ENCODE data around the gene SH2D3C.

The SH2D3C gene, protein sequence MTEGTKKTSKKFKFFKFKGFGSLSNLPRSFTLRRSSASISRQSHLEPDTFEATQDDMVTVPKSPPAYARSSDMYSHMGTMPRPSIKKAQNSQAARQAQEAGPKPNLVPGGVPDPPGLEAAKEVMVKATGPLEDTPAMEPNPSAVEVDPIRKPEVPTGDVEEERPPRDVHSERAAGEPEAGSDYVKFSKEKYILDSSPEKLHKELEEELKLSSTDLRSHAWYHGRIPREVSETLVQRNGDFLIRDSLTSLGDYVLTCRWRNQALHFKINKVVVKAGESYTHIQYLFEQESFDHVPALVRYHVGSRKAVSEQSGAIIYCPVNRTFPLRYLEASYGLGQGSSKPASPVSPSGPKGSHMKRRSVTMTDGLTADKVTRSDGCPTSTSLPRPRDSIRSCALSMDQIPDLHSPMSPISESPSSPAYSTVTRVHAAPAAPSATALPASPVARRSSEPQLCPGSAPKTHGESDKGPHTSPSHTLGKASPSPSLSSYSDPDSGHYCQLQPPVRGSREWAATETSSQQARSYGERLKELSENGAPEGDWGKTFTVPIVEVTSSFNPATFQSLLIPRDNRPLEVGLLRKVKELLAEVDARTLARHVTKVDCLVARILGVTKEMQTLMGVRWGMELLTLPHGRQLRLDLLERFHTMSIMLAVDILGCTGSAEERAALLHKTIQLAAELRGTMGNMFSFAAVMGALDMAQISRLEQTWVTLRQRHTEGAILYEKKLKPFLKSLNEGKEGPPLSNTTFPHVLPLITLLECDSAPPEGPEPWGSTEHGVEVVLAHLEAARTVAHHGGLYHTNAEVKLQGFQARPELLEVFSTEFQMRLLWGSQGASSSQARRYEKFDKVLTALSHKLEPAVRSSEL

DNA sequence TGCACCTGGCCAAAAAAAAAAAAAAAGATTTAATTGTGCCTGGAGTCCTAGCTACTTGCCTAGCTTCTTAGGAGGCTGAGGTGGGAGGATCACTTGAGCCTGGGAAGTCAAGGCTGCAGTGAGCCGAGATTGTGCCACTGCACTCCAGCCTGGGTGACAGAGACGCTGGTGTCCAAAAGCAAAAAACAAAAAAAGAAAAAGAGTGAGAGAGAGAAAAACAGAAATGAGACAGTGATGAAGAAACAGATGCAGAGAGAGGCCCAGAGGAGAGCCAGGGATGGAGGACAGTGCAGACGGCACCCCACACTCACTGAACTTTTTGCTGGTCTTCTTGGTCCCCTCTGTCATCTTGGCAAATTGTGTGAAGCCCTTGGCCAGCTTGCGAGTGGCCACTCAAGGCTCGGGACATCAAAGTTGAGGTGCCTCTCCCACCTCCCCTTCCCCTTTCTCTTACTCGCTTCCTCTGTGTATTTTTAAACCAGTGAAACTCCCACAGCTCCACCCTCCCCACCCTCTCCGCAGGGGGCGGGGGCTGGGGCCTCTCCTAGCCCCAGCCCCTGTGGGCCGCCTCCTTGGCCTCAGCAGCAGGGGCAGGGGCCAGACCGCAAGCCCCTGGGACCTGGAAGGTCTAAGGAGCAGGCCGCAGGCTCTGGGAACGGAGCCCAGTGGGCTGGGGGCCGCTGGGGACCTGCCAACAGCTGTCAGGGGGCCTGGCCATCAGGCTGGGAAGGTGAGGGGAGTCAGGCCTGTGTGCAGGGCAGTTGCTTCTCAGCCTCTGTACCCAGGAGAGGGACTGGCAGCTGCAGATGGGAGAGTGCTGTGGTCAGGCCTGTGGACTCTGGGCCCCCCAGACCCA lies at the start of gene SH2D3C:
Gene SH2D3C (minus strand): TSS at position 387 of the 856 bp plus-strand sequence. CDS start 39 bp downstream, at position 348.
- no peak for DNase-seq

DNA sequence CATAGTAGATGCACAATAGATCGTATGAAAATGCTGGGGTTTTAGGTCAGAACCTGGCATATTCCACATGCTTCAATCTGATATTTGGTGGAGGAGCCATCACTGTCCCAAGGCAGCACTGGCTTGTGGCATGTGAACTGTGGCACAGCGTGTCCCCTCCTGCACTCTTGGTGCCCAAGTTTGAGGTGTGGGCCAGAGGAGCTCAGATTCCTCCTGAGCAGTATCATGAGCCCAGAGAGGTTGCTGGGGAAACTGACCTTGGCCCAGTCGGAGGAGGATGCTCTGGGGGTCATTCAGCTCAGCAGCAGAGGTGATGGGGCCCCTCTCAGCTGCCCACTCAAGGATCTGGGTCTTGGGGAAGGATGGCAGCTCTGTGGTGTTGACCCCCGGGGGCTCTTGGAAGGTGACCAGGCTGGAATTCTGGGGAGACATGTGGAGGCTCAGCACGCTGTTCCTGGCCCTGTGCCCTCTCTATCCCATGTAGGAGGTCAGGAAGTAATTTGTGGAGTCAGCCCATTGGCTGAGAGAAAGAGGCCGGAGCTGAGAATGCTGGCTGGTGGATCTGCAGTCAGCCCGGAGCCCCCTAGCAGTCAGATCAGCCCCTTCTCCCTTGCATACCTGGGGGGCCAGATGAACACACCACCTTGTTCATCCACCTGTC lies 47.9 kb upstream of the SH2D3C start:
- DNase-seq, result no peak

DNA sequence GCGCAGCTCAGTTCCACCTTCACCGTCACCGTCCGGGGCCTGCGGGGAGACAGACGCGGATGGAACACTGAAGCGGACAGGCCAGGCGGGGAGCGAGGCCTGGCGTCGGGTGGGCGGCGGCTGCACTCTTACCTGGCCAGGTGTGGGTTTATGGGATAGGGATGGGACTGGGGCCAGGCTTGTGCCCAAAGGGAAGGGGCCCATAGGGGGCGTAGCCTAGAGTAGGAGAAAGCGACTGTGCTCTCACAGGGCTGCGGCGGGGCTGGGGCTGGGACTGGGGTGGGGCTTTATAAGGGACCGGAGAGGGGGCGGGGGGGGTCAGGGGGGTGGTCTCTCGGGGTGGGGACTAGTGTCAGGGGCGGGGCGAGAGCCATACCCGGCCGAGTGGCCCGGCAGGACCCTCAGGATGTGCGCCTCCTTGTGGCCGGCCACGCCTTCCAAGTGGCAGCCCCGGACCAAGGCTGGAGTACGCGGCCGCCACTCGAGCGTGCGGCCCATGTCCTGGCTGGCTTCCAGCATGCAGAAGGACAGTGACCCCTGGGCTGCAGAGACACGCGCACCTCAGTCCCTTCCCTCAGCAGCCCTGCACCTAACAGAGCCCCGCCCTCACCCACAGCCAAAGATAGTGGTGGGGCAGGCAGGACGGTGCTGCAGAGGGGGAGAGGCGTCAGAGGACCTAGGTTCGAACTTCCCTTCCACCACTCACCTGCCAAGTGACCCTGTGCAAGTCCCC lies 47.0 kb upstream of the SH2D3C start:
- DNase-seq, result no peak

DNA sequence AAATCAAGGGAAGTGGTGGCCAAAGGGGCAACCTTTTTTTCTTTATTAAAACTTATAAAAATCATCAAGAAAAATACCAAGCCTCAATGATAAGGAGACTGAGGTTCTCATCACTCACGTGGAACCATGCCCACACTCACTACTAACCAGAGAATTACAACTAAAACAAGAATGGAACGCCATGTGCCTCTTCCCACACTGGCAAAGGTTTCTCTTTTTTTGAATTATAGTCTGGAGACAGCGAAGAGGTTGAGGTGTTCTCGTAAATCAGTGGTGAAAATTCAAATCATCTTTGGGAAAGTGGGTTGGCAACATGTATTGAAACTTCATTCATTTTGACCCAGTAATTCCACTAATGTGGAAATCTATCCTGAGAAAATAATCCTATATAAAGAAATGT lies 43.6 kb upstream of the SH2D3C start:
- DNase-seq, result no peak

DNA sequence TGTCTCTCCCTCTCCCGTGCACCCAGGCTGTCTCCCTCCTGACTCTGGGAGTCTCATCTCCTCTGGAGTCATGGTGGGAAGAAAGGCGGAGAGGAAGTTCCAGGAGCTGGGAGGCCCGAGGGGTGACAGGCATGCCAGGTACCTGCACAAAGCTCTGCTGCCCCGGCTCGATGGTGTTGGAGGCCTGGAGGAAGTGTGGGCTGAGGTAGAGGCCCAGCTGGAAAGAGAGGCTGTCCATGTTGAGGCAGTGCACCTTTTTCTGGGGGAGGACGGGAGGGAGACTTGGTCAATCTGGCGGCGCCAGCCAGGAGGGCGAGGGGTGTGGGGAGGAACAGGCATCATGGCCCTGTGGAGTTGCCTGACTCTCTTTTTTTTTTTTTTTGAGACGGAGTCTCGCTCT lies 40.1 kb upstream of the SH2D3C start:
- no peak for DNase-seq

DNA sequence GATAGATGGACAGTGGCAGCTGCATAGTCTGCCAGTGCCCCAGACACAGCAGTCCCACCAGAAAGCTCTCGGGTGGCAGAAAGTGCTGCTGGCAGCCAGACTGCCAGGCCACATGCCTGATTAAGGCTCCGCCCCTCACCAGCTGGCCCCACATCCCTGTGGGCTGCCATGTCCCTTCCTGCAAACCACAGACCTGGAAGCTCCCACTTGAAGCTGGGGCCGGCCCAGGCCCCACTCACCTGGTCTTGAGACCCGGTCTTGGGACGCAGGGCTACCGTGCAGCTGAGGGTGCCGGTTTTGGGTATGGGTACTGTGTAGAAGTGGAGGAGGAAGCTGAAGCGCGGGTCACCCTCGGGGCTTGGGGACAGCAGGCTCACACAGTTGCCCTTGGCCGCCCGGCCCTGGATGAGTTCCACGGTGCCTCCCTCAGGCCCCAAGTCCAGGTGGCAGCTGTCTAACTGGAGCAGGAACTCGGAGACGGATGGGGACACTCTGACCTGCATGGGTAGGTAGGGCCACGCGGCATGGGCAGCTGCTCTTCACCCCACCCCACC lies 39.5 kb upstream of the SH2D3C start:
- no peak for DNase-seq

DNA sequence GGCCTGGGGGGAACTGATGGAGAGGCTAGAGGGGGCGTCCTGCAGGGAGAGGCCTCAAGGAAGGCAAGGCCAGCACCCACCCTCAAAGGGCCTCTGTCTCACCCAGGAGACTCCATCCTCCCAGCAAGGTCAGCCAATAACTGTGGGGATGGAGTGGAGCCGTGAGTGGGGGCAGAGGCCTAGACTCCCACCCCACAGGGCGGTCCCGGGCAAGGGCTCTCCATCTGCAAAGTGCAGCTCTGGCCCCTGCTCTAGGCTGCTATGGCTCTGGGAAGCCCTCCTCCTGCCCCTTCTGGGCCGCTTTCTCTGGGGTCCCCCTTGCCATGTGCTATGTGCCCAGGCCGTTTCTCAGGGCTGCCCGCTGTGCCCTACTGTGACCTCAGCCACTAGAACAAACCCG lies 38.3 kb upstream of the SH2D3C start:
- no peak for DNase-seq

DNA sequence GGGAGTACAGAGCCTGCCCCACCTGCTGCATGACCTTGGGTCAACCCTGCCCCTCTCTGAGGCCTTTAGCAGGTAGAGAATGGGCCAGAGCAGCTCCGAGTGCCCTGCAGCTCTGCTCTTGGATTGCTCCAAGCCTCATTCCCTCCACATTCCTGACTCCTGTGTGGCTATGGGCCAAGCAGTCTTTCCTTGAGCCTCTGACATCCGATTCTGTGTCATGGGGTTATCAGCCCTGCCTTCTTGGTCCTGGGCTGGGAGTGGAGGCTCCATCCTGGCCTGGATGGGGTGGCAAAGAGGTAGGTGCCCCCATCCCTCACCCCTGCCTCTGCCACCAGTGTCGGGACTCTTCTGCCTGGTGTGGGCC lies 37.9 kb upstream of the SH2D3C start:
- no peak for DNase-seq

DNA sequence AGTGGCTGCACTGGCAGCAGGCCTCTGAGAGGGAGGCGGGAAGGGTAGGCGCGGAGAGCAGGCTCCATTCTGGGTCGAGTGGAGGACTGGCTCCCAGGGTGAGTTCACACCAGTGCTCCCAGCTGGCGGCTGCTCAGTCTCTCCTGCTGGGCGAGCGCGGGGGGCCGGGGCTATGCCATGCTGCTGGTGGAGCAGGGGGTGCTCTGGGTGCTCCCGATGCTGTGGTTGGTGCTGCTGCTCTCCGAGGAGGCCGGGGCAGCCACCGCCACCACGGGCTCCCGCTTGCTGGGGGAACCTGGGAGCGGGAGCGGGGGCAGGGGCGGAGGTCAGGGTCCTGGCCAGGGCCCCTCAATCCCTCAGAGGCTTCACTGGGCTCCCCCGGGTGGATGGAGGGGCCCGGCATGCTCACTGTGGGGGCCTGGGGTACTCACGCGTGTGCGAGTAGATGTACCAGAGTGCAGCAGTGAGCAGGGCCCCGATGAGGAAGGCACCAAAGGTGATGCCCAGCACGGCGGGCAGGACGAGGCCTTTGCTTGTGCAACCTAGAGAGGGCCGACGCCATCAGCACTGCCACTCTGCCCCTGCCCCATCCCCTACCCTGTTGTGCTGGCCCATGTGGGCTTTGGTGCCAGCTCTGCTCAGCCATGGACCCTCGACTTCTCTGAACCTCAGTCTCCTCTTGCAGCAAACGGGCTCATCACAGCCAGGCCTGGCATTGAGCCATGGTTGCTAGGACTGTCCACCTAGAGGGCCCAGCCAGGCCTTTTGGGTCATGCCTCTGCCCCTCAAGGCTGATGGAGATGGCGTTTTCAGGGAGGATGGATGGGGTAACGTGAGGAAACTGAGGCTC lies 37.3 kb upstream of the SH2D3C start:
- no peak for DNase-seq

DNA sequence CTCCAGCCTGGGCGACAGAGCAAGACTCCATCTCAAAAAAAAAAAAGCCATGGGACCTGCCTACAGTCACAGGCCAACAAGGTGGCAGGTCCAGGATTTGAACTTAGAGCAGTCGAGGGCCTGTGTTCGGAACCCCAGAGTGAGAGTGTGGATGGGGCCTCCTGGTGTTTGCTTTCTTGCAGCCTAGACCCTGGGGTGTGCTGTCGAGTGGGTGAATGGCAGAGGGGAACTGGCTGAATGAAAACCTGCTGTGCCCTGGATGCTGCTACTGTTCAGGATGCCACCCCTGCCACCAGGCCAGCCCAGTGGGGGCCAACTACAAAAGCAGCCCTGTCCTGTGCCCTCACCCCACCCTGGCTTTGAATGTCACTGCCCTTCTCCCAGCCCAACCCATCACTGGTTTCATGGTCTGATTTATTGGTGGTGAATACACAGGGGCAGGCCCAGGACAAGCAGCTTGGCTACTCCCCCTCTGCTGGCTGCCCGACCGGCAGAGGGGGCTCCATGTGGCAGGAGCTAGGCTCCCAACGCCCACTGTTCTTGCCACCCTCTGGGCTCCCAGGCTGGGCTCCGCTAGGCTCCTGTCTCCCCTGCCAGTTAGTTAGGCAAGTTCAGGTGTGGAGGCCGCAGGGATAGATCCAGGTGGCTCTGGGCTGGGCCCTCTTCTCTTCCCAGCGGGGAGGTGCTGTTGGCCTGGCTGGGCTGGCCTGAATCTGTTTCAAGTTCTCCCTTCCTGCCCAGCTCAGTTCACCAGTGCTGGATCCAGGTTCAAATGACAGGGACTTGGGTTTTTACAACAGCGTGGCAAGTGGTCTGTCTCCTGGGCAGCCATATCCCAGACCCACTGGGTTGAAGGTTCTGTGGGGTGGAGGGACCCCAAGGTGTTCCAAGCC lies 36.4 kb upstream of the SH2D3C start:
- no peak for DNase-seq

DNA sequence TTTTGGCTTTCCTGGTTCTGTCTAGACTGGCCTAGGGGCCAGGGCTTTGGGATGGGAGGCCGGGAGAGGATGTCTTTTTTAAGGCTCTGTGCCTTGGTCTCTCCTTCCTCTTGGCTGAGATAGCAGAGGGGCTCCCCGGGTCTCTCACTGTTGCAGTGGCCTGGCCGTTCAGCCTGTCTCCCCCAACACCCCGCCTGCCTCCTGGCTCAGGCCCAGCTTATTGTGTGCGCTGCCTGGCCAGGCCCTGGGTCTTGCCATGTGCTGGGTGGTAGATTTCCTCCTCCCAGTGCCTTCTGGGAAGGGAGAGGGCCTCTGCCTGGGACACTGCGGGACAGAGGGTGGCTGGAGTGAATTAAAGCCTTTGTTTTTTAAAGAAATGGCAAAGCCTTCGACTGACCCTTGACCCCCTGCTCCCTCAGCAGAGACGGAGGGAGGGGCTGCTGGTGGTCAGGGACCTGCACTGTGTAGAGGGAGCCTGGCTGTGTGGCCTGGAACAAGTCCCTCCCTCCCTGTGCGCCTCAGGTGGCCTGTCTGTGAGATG lies 35.3 kb upstream of the SH2D3C start:
- no peak for DNase-seq

DNA sequence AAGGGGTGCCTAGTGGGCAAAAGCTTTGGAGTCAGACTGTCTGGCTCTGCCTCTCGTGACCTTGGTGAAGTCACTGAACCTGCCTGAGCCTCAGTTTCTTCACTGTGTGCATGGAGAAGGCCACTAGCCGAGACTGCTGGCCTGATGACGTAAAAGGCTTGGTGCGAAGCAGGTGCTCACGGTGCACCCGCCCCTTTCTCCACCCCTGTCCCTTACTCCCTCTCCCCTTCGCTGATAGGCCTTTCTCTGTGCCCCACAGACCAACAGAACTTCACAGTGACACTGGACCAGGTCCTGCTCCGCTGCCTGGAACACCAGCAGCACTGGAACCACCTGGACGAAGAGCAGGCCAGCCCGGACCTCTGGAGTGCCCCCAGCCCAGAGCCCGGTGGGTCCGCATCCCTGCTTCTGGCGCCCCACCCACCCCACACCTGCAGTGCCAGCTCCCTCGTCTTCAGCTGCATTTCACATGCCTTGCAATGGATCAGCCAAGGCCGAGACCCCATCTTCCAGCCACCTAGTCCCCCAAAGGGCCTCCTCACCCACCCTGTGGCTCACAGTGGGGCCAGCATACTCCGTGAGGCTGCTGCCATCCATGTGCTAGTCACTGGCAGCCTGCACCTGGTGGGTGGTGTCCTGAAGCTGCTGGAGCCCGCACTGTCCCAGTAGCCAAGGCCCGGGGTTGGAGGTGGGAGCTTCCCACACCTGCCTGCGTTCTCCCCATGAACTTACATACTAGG lies 34.6 kb upstream of the SH2D3C start:
- no peak for DNase-seq

DNA sequence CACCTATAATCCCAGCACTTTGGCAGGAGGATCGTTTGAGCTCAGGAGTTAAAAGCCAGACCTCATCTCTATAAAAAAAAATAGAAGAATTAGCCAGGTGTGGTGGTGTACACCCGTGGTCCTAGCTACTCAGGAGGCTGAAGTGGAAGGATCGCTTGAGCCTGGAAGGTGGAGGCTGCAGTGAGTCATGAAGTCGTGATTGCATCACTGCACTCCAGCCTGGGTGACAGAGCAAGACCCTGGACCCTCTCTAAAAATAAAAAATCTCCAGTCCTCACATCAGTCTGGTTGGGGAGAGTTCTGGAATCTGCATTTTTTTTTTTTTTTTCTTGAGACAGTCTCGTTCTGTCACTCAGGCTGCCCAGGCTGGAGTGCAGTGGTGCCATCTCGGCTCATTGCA lies 33.5 kb upstream of the SH2D3C start:
- DNase-seq, result no peak

DNA sequence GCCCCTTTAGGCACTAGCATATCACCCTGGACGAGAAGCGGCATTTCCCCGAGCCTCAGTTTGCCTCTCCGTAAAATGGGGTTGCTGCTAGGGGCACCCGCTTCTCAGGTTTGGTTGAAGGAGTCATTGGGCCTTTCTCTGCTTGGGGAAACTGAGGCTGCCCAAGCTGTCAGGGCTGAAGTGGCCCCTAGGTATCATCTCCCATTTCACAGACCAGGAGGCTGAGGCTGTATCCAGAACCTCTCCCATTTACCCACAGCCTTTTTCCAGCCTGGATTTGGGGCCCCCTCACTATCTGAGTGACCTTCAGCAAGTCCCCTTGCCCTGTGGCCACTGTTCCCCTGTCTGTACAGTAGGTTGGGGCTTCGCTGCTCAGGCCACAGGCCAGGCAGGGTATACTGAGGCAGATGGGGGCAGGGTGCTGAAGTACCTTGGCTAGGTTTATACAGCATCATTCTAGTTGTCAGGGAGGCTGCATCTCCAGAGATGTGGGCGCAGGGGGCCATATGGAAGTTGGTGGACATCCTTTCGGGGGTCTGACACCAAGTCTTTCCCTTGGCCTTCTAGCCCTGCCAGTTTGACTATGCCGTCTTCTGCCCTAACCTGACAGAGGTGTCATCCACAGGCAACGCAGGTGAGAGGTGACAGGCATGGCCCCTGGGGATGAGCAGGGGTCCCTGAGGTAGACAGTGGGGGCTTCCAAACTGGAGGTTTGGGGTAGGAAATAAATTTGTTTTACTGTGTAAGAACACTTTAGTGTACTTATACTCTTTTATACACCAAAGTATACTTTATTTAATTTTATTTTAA lies 32.1 kb upstream of the SH2D3C start:
- DNase-seq, result no peak

DNA sequence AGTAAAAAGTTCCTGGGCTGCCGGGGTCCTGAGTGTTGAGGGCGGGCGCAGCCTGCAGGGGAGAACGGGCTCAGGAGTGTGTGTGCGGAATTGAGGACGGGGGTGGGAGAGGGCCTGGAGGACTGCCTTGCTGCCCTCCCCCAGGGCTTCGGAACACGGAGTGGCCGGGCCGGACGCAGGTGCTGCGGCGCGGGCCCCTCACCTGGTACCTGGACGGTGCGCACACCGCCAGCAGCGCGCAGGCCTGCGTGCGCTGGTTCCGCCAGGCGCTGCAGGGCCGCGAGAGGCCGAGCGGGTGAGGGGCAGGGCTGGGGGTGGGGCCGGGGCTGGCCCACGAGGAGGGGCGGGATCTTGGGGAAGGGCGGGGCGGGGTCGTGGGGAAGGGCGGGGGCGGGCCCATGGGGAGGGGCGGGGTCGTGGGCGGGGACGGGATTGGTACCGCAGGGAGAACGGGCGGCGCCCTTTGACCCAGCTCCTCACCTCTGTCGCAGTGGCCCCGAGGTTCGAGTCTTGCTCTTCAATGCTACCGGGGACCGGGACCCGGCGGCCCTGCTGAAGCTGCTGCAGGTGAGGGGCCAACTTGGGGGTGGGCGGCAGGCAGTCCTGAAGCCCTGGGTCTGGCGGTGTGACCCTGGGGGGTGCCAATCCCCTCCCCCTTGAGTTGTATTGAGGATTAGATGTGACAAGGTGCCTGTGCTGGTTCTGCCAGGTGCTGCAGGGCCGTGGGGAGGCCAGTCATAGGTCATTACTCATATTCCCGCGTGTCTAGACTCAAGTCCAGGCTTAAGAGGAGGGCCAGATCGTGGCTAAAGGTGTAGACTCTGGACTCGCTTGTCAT lies 31.3 kb upstream of the SH2D3C start:
- DNase-seq, result no peak

DNA sequence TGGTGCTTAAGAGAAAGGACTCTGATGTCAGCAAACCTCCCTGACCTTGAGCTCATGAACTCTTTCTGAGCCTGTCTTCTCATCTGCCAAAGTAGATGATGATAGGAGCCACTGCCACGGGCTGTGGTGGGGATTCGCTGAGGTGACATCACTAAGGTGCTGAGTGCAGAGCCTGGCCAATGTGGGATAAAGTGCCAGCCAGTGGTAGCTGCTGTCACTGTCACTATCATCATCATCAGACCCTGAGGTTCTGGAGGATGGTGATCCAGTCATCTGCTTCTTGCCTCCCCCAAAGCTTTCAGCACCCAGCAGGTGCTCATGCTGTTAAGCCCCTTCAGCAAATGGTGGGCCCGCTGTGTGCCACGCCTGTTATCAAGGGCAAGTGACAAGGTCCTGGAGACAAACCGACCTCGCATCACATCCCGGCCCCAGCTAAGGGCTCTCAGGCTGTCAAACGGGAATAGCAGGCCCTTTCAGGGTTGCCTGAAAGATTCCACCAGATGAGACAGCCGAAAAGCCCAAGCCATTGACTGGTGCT lies 30.6 kb upstream of the SH2D3C start:
- no peak for DNase-seq

All from NCI-H2081 (cell line).